Stimulated activated CD4-positive, alpha-beta T cell treated with anti-CD3 and anti-CD28 coated beads, Interleukin-15, amount 100 ng/mL, for 24 hours (primary cell): ENCODE results near the gene TLR5.
A peak's percentile ranks its signal among the peaks of the same experiment; 100 is the strongest.
"Not testable (repeated sequence)": the region's sequence is repeated elsewhere in the genome, so short reads cannot be mapped to it uniquely, and the experiment has no call there.

Experiments used
- DNase-seq: peaks from one replicate; pipeline ENCODE4 v3.0.0-alpha.2; 2020

TLR5 gene, protein sequence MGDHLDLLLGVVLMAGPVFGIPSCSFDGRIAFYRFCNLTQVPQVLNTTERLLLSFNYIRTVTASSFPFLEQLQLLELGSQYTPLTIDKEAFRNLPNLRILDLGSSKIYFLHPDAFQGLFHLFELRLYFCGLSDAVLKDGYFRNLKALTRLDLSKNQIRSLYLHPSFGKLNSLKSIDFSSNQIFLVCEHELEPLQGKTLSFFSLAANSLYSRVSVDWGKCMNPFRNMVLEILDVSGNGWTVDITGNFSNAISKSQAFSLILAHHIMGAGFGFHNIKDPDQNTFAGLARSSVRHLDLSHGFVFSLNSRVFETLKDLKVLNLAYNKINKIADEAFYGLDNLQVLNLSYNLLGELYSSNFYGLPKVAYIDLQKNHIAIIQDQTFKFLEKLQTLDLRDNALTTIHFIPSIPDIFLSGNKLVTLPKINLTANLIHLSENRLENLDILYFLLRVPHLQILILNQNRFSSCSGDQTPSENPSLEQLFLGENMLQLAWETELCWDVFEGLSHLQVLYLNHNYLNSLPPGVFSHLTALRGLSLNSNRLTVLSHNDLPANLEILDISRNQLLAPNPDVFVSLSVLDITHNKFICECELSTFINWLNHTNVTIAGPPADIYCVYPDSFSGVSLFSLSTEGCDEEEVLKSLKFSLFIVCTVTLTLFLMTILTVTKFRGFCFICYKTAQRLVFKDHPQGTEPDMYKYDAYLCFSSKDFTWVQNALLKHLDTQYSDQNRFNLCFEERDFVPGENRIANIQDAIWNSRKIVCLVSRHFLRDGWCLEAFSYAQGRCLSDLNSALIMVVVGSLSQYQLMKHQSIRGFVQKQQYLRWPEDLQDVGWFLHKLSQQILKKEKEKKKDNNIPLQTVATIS

DNA sequence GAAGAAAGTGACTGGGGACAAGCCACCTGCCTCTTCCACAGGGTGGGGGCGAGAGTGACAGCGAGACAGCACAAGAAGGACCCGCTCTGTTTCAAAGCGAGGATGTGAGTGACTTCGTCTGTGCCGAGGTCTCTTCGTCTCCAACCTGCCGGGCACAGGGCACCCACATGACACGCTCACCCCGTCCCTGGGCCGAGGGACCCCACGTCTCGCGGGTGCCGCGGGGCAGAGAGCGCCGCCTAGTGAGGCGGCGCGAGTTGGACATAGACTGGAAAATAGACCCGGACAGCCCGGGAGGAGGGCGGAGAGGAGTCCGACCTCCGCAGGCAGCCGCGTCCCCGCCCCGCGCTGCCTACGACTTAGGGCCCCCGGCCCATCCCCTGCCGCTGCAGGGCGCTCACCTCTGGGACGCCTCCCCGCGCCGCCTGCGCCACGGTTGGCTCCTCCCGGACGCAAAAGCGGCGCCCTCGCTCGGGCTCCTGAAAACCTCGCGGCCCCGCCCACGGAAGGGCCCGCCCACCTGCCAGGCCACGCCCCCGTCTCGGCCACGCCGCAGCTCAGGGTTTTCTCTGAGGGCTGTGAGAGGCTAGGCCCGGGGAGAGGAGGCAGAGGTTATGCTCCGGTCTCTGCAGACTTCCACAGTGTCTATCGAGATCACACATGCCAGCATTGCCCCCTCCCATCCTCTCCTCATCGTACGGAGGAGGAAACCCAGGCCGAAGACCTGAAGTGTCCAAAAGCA is at the start of gene TLR5:
Gene TLR5, minus strand, starts transcription at position 454 of the 742 bp plus-strand sequence. CDS start 30,217 bp downstream, outside the sequence.
- peak; percentile 93 for DNase-seq

DNA sequence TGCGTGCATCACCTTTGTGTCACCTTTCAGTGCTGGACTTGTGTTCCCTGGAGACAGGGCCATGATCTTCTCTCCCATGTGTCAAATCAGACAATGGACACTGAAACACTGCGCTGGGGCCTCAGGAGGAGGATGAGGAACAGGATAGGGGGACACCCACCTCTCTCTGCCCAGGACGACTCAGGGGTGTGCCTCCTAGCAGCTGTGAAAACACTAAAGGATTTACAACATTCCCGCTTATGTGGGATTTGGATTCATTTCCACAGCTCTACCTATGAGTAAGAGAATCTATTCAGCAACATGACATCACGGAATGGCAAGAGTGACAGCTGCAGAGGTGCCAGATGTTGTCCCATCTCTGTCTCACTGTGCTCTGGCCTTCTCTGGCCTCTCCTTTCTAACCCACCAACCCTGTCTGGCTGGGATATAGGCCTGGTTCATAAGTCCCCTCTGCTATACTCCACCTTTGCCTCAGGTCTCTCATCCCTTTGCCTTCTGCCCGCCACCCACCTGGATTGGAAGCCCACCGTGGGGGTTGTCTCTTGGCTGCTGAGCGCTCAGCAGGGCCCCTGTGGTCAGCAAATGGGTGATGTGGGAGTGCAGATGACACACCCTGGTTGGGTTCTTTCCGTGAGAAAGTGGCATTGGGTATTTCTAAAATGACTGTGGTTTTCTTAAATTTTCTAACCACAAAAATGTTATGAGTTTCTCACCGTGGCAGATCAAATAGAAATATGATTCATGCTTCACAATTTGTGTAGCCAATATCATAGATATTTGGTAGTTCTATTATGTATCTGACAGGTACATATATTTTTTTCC is 47.1 kb upstream of the TLR5 start:
- DNase-seq, result peak; percentile 80

DNA sequence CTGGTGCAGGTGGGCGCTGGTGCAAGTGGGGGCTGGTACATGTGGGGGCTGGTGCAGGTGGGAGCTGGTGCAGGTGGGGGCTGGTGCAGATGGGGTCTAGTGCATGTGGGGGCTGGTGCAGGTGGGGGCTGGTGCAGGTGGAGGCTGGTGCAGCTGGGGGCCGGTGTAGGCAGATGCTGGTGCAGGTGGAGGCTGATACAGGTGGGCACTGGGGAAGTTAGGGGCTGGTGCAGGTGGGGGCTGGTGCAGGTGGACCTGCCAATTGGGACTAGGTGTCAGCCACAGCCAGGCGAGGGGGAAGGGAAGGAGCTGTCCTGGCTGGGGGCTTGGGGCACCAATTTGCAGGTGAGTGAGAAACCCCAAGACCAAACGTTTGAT is 46.5 kb upstream of the TLR5 start:
- no peak for DNase-seq

DNA sequence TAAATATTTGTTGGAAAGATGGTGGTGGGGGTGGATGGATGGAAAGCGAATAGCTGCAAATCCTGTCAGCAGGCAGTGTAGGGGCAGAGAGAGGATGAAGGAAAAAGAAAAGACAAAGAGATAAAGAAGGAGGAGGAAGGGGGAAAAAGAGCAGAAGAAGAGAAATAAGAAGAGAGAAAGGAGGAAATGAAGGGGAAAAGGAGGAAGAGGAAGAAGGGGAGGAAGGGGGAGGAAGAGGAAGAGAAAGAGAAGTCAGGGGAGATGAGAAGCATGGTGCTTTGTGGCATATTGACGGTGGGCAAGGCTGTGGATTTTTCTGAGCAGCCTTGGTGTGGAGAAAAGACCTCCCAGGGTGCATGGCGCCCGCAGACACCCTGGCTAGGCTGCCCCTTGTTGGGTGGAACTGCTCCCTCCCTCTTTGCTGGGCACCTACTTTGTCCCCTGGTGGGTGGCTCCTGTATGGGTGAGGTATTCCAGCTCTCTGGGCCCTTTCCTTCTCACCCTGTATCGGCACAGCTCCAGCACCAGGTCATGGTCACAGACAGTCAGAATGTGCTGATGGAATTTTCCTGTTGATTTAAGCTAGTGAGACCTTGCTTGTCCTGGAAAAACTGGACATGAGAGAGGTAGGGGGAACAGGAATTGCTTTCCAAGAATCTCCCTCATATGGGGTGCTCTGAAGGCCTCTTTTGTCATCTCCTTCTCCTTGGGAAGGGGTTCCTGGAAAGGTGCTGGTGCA is 45.7 kb upstream of the TLR5 start:
- no peak for DNase-seq

DNA sequence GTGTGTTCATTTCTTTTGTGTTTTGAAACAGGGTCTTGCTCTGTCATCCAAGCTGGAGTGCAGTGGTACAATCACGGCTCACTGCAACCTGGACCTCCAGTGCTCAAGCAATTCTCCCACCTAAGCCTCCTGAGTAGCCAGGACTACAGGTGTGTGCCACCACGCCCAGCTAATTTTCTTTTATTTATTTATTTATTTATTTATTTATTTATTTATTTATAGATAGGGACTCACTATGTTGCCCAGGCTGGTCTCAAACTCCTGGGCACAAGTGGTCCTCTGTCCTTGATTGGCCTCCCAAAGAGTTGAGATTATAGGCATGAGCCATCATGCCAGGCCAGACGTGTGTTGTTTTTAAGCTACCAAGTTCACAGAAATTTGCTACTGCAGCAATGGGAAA is 43.8 kb upstream of the TLR5 start:
- no peak for DNase-seq

DNA sequence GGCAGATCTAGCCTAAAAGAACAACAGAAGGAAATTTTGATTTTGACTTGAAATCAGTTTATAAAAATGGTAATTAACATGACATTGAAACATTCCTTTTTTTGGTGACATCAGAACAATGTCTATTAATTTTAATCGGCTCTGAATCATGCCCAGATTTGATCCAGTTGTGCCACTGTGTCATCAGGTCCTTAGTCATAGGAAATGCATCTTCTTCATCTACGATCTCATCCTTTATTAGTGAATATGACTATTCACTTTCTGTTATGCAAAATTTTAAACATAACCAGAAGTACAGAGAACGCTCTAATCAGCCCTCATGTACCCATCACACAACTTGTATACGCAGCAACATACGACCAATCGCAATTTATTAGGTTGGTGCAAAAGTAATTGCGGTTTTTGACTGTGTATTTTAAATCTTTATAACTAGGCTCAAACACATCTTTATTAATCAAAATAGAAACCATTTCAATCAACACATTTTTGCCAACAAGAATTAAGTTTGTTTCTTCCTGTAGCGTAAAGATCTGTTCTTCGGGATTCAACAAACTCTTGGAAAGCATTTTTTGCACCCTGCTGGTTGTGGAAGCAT is 40.3 kb upstream of the TLR5 start:
- no peak for DNase-seq

DNA sequence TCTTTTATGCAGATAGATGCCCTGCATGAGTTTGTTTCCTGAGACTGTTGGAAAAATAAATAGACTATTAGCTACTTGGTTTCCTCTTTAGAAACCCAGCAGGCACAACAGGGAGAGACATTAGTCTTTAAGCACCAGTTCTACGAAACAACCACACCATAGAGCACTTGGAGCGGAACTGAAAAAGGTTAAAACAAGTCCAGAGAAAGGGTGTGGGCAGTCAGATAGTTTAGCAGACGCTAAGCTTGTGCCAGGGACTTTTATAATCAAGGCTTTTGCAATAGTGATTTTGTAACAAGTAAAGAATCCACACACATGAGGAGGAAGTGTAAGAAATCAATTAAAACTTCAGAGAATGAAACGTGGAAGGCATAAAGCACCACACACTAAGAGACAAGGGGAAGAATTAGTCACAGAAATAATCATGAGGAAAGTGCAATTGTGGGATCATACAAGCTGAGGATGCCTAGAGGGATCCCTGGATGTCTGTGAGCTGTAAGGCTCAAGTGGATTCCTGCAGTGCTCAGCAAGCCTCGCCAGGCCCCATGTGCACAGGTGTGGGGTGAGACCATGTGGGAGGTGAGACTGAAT is 37.8 kb upstream of the TLR5 start:
- no peak for DNase-seq

DNA sequence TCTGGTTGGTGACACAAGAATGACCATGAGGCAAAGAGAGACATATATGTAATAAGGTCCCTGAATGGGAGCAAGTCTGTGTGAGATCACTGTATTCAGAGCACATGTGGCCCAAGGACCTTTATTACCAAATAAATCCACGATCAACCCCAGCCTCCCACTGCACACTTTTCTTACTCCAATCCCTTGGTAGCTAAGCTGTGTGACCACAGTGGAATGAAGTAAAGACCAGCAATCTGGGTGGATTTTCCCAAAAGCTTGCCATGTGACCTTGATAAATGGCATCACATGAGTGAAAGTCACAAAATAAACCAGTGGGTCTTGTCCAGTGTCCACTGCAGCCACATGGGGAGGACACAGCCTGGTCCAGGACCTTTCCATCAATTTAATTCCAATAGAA is 36.7 kb upstream of the TLR5 start:
- no peak for DNase-seq

DNA sequence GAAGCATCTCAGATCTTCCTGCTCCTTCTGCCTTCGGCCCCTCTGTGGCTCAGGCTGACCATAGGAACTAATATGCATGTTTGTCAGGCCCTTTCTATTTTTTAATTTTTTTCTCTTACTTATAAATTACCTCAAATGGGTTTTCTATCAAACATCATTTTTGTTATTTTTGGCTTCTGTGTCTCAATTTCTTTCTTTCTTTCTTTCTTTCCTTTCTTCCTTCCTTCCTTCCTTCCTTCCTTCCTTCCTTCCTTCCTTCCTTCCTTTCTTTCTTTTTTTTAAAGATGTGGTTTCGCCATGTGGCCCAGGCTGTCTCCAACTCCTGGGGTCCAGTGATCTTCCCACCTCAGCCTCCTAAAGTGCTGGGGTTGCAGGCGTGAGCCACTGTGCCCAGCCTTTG is 36.2 kb upstream of the TLR5 start:
- DNase-seq, result no peak

DNA sequence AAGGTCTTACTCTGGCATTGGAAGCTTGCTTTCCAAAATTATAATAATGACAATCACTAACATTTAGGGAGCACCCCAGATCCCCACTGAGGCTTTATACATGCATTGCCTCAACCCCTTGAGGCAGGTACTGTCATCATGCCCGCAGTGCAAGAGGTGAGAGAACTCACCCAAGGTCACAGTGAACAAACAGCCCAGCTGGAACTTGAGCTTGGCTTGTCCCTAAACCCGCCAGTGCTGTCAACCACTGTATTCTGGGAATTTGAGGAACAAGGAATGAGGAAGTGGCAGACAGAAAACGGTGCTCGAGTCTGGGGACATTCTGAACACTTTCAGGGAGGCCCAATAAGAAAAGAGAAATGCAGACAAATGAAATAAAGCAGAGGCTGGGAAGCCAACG is 34.6 kb upstream of the TLR5 start:
- no peak for DNase-seq

DNA sequence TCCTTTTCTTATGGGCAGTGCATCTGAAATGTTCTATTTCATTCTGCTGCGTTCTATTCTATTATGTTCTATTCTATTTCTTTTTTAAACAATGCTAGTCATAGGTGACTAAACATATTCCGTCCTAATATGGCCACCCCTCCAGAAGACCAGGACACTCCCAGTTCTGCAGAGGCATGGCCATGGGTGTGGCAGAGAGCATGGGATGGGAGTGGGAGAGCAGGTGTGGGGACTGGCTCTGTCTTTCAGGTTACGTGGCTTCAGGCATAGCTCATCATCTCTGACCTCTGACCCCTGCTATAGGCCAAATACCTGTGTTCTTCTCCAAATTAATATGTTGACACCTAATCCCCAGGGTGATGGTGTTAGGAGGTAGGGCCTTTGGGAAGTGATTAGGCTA is 33.4 kb upstream of the TLR5 start:
- DNase-seq, result no peak

DNA sequence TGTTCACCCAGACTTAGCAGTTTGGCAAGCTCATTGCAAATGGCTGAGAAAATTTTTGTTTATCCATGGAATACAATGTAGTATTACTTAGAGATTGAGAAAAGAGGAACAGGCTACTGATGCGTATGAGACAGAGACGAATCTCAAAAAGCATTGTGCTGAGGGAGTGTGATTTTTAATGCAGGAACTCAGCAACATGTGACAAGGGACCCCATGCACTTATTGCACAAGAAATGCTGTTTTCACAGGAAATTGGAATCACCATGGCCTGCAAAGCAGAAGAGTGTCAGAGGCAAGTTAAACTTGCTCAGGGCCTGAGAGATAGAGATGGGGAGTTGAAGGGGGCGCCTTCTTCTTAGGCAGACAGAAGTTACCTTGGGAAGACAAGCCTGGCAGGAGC is 32.6 kb upstream of the TLR5 start:
- no peak for DNase-seq

DNA sequence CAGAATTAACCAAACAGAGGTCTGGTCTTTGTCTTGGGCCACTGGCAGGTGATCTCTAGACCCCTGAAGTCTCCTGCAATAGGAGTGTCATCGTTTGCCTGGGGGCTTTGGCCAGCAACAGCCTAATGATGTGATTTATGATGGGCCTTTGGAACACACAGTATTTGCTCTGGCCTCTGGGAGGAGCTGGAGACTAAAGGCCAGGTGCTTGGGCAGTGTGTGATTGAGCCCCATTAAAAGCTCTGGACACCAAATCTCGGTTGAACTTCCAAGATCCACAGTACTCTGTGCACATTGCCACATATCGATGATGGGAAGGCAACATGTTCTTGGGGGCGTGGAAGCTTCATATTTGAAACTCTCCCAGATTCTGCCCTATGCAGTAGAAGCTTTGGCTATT is 32.0 kb upstream of the TLR5 start:
- no peak for DNase-seq

DNA sequence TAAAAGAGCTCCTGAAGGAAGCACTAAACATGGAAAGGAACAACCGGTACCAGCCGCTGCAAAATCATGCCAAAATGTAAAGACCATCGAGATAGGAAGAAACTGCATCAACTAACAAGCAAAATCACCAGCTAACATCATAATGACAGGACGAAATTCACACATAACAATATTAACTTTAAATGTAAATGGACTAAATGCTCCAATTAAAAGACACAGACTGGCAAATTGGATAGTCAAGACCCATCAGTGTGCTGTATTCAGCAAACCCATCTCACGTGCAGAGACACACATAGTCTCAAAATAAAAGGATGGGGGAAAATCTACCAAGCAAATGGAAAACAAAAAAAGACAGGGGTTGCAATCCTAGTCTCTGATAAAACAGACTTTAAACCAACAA is 26.4 kb upstream of the TLR5 start:
- DNase-seq, result not testable (repeated sequence)

DNA sequence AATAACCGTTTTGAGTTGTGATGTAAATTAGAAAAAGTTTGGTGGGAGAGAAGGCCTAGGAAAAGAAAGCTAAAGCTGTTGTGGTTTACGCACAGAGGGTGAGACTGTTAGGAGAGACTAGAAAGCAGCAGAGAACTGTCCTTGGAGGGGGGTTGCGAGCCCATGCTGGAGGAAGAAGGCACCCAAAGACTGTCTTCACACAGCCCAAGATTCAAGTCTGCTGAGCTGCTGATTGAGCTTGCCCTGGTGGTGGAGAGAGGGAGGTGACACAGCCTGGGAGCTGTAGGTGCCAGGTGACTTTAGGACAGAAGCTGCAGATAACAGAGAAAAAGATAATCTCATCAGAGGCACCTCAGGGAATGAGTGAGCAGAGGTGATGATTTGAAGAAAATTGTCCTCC is 18.3 kb upstream of the TLR5 start:
- no peak for DNase-seq

DNA sequence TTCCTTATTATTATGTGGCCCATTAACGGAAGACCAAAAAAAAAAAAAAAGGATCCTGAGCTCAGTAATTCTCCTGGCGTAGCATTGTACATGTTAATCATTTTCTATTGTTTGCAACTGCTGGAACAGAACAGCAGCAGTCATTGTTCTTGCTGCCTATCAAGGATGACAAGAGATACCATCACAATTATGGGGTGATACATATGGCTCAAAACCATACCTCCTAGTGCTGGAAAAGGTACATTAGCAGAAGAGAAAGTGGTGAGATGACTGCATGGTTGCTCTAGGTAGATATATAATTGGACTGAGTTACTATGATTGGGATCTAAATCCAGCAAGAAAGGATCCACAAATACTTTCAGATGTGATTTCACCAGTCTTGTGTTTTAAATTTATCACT is 13.3 kb upstream of the TLR5 start:
- no peak for DNase-seq

DNA sequence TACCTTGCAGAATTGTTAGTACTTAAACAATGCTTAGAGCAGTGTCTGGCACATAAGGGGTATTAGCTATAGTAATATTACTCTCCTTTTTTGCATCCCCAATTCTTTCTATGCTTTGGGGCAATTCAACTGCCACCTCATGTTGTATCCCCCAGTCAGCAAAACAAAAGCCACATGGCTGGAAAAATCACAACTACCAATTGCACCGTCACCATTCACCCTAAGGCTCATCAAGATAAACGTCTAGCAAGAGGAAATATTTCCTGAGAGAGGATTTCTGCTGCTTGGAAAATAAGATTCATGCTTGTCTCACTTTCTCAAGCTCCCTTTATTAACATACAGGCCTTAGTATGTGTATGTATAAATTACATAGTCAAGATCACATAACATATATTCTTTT is 12.1 kb upstream of the TLR5 start:
- no peak for DNase-seq

DNA sequence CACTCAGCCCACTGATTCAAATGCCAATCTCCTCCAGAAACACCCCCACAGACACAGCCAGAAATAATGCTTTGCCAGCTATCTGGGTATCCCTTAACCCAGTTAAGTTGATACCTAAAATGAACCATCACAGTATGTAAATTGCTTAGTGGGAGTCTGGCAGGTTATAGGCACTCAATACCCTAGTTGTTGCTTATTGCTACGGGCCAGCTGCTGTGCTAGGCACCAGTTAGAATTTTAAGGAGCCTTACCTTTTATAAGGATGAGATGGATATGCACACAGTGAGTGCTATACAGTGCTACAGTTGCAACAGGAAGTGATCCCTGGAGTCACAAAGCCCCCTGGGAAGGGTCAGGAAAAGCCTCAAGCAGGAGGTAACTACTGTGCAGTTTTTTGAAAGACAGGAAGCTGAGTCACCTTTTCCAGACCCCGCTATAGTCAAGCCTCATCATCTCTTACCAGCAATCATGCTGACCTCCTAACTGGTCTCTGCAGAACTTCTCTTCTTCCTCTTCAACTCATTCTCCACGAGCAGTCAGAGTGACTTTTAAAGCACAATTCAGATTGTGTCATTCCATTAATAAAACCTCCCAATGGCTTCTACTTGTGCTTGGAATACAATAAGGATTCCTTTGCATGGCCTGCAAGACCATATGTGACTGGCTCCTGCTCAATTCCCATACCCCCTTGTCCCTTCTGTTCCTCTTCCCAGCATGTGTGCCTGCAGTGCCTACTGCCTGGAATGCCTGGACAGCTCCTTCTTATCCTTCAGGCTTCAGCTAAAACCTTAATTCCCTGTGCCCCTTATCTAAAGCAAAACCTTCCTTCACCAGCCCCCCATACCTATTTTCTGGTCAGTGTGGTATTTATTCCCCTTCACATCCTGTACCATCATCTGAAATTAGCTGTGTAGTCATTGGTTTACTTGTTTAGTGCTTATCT is 10.4 kb upstream of the TLR5 start:
- DNase-seq, result no peak

DNA sequence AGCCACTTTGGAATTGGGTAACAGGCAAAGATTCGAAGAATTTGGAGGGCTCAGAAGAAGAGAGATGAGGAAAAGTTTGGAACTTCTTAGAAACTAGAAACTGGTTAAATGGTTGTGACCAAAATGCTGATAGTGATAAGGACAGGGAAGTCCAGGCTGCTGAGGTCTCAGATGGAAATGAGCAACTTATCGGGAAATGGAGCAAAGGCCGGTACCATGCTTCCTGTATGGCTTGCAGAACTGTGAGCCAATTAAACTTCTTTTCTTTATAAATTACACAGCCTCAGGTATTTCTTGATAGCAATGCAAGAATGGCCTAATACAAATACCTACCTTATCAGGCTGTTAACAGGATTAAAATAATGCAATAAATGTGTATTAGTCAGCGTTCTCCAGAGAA is 9.4 kb upstream of the TLR5 start:
- no peak for DNase-seq

DNA sequence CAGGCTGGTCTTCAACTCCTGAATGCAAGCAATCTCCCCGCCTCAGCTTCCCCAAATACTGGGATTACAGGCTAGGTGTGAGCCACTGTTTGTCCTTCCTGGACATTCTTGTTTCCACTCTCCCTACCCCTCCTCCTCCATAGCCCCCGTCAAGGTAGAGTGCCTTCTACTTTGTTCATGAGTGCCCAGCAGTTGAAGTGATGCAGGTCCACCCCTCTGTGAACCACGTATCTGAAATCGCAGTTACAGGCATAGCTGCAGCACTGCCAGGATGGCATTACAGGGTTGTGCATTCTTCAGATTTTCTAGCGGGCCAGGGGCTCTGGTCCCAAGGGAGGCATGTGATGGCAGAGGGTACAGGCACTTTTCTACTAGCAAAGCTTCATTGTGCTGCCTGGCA is 7.4 kb upstream of the TLR5 start:
- no peak for DNase-seq
